HG03039 (cell line): ENCODE results near the gene AP3D1.

ENCODE experiments used
- ATAC-seq: cut with Tn5 transposase; IDR thresholded peaks from one replicate; pipeline ENCODE4 v1.9.1; 2021; ENCODE audit warnings: mild to moderate bottlenecking, moderate library complexity; ENCODE audit not compliant: unreplicated experiment

The AP3D1 gene

GRCh38 chr19:2184422-2184975 lies 33.1 kb upstream of the AP3D1 start:
- ATAC-seq: no peak

DNA sequence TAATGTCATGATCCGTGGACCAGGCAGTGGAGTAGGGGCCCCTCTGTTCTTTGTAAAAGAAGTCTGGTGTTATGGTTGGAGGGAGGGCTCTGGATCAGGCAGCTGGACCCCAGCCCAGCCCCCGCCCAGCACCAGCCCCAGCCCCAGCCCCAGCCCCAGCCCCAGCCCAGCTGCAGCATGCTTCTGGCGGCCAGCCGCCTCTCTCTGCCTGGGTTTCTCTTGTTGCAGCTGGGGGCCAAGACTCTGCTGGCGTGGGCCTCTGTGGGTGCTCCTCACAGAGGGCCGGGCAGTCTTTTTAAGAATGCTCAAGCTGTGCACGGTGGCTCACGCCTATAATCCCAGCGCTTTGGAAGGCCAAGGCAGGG lies 30.2 kb upstream of the AP3D1 start:
- no peak for ATAC-seq

DNA sequence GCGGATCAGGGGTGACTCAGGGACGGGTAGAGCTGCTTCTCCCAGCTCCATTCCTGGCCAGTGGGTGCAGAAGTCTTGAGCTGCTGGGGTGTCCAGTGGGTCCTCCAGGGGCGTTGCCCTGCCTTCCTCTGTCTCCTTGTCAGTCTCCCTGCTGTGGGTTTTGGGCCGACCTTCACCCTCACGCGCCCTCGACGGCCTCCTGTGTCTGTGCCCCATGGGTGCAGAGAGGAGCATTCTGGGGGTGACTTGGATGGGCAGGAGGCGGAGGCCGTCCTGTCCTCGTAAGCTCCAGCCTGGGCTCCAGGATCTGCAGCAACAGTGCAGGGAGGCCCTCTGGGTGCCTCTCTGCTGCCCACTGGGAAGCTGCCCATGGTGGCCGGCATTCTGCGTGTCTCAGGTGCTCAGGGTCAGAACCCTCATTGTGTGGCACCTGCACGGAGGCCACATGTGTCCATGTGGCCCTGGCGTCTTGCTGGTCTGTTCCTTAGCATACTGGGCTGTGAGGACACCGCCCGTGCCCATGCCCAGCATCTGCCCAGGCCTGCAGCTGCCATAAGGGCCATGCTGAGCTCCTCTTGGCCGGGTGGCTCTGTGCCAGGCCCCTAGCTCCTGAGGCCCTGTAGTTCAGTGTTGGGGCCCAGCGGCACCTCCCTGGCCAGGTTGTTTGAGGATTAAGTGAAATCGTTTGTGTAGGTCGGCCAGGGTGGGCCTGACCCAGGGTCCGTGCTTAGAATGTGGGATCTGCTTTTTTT lies 29.7 kb upstream of the AP3D1 start:
- ATAC-seq: no peak

- no peak for ATAC-seq
These were observed 28.7 kb upstream of the AP3D1 start for GRCh38 chr19:2180114-2180513.

DNA sequence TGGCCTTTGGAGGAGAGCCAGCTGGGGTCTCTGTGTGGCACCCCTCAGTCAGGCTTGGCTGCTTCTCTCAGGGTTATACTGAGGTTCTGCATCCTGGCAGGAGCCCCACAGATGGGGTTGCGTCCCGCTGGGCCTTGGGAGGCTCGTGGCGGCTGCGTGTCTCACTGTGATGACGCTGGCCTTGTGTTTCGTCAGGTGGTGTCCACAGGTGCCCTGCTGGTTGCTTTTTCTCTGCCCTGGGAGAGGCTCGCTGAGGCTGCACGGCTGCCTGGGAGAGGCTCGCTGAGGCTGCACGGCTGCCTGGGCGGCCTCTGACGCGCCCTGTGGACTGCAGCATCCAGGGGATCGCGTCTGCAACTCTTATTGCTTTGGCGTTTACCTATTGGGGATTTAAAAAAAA lies 27.7 kb upstream of the AP3D1 start:
- ATAC-seq: no peak

GRCh38 chr19:2176337-2176994 lies 25.1 kb upstream of the AP3D1 start:
- ATAC-seq: no peak

GRCh38 chr19:2175742-2176141 lies 24.4 kb upstream of the AP3D1 start:
- ATAC-seq: no peak

GRCh38 chr19:2173767-2174577 lies 22.6 kb upstream of the AP3D1 start:
- ATAC-seq: no peak

DNA sequence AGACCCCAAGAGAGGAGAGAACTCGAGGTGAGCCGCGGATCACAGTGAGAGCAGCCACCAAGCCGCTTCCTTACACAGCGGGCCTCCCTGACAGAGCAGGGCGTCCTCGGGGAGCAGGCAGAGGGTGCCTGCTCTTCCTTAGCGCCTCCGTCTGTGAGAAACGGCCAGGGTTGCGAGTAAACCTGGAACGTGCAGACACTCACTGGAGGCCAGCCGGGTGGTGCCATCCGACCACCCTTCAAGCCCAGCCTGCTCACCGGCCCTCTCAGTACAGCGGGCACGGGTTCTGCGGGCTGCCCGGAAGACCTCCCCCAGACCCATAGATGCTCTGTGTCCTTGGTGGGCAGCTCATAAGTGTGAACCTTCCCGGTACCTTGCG lies 22.0 kb upstream of the AP3D1 start:
- ATAC-seq: no peak

DNA sequence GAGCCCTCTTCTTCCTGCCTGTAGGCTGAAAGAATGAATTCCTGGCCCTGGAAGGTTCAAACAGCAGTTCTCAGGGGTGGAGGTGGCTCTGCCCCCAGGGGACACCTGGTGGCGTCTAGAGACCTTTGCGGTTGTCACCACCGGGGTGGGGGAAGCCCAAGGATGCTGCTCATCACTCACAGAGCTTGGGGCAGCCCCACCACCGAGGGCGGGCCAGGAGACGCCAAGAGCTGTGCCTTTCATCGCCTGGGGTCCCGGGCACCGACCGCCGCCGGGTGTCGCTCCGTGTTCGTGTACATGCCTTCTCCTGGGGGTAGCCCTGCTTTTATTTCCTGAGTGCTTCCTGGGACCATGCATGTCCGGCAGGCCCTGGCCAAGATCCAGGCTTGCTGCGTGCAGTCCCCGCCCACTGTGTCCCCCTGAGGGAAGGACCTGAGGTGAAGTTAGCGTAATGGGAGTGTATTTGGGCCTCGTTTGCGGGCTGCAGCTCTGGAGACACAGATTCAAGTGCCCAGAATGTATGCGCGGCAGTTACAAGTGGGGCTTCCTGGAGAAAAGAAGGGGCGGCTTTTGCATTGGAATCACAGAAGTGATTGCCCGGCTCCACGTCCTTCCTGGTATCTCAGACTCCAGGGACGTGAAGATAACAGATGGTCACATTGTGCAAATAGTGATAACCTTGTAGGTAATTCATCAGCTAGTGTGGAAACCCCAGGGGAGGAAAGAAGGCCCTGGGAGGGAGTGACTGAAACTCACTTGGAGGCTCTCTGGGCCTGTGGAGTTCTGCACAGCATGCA lies 20.2 kb upstream of the AP3D1 start:
- peak; percentile 31 for ATAC-seq

DNA sequence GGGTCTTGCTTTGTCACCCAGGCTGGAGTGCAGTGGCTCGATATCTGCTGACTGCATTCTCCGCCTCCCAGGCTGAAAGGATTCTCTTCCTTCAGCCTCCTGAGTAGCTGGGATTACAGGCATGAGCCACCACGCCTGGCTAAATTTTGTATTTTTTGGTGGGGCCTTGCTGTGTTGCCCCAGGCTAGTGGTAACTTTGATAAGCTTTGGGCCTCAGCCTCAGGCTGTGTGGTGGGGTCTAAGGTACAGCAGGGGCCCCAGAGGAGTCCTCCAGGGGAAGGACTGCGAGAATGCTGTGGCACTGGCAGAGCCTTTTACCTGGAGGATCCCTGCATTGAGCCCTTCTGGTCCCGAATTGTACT lies 19.6 kb upstream of the AP3D1 start:
- ATAC-seq: no peak

DNA sequence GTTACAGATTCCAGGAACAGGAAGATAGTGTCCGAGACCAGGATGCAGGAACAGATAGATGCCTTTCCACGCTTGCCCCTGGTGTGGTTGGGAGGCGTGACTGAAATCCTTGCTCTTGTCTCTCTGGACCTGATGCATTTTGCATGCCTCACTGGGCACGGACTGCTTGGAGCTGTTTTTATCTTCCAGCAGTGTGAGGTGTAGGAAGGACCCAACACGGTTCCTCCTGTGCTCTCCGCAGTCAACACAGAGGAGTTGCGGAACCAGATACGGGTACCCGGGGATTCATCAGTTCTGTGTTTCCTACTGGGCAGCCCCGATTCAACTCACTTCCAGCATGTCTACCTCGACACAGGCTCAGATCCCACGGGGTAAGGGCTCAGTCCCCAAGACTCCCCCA lies 18.9 kb upstream of the AP3D1 start:
- ATAC-seq: no peak

DNA sequence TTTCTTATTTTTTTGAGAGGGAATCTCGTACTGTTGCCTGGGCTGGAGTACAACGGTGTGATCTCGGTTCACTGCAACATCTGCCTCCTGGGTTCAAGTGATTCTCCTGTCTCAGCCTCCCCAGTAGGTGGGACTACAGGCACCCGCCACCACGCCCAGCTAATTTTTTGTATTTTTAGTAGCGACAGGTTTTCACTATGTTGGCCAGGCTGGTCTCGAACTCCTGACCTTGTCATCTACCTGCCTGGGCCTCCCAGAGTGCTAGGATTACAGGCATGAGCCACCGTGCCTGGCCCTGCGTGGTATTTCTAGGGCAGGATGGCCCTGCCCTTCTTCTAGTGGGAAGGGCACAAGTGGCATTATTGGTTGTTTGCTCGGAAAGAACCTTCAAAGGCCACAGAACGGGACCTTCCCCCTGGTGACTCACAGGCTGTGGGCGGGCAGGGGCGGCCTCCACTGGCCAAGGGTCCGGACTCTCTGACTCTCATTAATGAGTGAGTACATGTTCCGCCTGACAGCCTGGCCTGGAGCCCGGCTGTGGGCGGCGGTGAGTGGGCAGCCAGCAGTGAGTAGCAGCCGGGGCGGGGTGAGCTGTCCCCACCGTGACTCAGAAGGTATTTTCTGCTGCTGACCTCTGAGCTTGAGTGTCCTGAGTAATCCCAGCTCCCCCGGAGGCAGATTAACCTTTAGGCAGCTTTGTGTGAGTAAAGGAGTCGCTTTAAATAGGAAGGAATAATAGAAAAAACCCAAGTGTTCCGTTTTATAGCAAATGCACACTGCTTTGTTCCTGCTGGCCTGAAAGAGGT lies 17.5 kb upstream of the AP3D1 start:
- ATAC-seq: no peak

GRCh38 chr19:2167896-2168618 lies 16.7 kb upstream of the AP3D1 start:
- ATAC-seq: no peak

- ATAC-seq: no peak
These were observed 15.7 kb upstream of the AP3D1 start for GRCh38 chr19:2166741-2167738.

GRCh38 chr19:2164020-2164998 lies 12.9 kb upstream of the AP3D1 start:
- ATAC-seq: peak; percentile 22

- ATAC-seq: no peak
These were observed 9.0 kb upstream of the AP3D1 start for GRCh38 chr19:2160379-2160778.
